OCI-LY3 (cell line): ENCODE measurements around the gene B4GALNT1.
A peak's percentile ranks its signal among the peaks of the same experiment; 100 is the strongest.

Experiments
- H2AFZ ChIP-seq: fragments of 200-600, 300-600 bp; shearing (Covaris generic); 2 replicates; pipeline ENCODE4 v1.6.0; 2014; ENCODE audit warnings: antibody characterized with exemption, low read depth, low read length
- H3K27ac ChIP-seq: fragments of 200-600, 300-600 bp; sonication (generic); 2 replicates; pipeline ENCODE4 v1.5.1; 2014; ENCODE audit warnings: mild to moderate bottlenecking, low read length, moderate library complexity, mixed read lengths
- H3K27me3 ChIP-seq: fragments of 200-600, 300-600 bp; sonication (generic); 2 replicates; pipeline ENCODE4 v1.6.1; 2014; ENCODE audit warnings: low read depth, low read length, mixed read lengths
- H3K36me3 ChIP-seq: fragments of 200-600, 300-600 bp; sonication (generic); replicated peaks from 2 replicates; pipeline ENCODE3; 2014; ENCODE audit warnings: low read depth, low read length, mixed read lengths
- H3K4me1 ChIP-seq: fragments of 300-600, 200-600 bp; sonication (generic); 2 replicates; pipeline ENCODE4 v1.6.1; 2014; ENCODE audit warnings: low read length, mixed read lengths
- H3K4me2 ChIP-seq: fragments of 200-600, 300-600 bp; sonication (generic); 2 replicates; pipeline ENCODE4 v1.6.1; 2014; ENCODE audit warnings: low read length, mixed read lengths
- H3K4me3 ChIP-seq: fragments of 300-600, 200-600 bp; sonication (generic); 2 replicates; pipeline ENCODE4 v1.5.1; 2014; ENCODE audit warnings: antibody characterized with exemption, mild to moderate bottlenecking, low read length, moderate library complexity
- H3K79me2 ChIP-seq: fragments of 300-600, 200-600 bp; shearing (Covaris generic); 2 replicates; pipeline ENCODE4 v1.6.1; 2014; ENCODE audit warnings: mild to moderate bottlenecking, low read length, mixed read lengths
- H3K9ac ChIP-seq: fragments of 300-600, 200-600 bp; shearing (Covaris generic); 2 replicates; pipeline ENCODE4 v1.6.0; 2014; ENCODE audit warnings: mild to moderate bottlenecking, low read length, moderate library complexity
- H3K9me3 ChIP-seq: fragments of 200-600, 300-600 bp; shearing (Covaris generic); 2 replicates; pipeline ENCODE4 v1.6.1; 2014; ENCODE audit warnings: low read length, mixed read lengths; ENCODE audit not compliant: insufficient read depth
- H4K20me1 ChIP-seq: fragments of 200-600, 300-600 bp; sonication (generic); 2 replicates; pipeline ENCODE4 v1.6.1; 2016; ENCODE audit warnings: low read length, mixed read lengths; ENCODE audit not compliant: insufficient read depth
- EZH2phosphoT487 ChIP-seq: fragments of 200-600 bp; shearing (Covaris generic); IDR thresholded peaks from 2 replicates; pipeline ENCODE4 v1.6.1; 2018; ENCODE audit warnings: antibody characterized with exemption, mixed run types, low read depth
- TF ChIP-seq, protein P1 (sequence below): fragments of 200-600, 300-600 bp; sonication (generic); IDR thresholded peaks from 2 replicates; pipeline ENCODE4 v1.5.1; 2014; ENCODE audit warnings: antibody characterized with exemption, low read length, low read depth

Gene B4GALNT1

DNA sequence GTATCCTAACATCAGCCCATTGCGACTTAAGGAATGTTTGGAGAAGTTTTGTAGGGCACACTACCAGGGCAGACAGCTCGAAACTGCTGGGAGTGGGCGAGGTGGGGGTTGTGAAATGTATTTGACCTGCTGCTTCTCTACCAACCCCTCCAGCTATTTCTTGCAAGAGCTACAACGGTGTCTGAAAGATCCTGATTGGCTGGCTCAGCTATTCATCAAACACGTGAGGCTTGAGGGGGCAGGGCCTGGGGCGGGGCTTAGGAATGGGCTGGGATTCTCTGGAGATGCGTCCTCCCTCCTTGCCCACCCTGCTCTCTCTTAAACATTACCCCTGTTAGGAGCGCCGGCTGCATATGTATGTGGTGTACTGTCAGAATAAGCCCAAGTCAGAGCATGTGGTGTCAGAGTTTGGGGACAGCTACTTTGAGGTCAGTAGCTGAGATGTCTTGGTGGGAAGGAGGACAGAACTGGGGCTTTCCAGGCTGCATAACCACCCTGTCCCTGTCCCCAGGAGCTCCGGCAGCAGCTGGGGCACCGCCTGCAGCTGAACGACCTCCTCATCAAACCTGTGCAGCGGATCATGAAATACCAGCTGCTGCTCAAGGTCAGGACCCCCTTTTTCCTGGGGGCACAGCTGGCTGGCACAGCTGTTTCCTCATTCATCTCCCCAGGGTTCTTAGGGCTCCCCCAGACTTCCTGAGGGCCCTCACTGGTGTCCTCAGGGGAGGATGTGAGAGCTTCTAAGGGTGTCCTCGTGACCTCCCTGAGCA is 18.6 kb downstream of the B4GALNT1 start:
- Histone ChIP-seq H2AFZ (no peak overlapping the region), H4K20me1 (no peaks in the 10 kb centered on the region), H3K9ac (no peak overlapping the region), H3K4me3 (peak overlapping the region; percentile 26), H3K4me1 (peaks cover 28% of the 10 kb centered on the region), H3K79me2 (no peaks in the 10 kb centered on the region), H3K9me3 (no peaks in the 10 kb centered on the region), H3K36me3 (peaks cover 4% of the 10 kb centered on the region), H3K27ac (peak overlapping the region; percentile 30; the same call in 1 of the 2 replicates), H3K4me2 (peak overlapping the region; percentile 56), H3K27me3 (no peaks in the 10 kb centered on the region)
- TF ChIP-seq, protein P1, sequence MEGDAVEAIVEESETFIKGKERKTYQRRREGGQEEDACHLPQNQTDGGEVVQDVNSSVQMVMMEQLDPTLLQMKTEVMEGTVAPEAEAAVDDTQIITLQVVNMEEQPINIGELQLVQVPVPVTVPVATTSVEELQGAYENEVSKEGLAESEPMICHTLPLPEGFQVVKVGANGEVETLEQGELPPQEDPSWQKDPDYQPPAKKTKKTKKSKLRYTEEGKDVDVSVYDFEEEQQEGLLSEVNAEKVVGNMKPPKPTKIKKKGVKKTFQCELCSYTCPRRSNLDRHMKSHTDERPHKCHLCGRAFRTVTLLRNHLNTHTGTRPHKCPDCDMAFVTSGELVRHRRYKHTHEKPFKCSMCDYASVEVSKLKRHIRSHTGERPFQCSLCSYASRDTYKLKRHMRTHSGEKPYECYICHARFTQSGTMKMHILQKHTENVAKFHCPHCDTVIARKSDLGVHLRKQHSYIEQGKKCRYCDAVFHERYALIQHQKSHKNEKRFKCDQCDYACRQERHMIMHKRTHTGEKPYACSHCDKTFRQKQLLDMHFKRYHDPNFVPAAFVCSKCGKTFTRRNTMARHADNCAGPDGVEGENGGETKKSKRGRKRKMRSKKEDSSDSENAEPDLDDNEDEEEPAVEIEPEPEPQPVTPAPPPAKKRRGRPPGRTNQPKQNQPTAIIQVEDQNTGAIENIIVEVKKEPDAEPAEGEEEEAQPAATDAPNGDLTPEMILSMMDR: no peak
- TF ChIP-seq EZH2phosphoT487: no peak

DNA sequence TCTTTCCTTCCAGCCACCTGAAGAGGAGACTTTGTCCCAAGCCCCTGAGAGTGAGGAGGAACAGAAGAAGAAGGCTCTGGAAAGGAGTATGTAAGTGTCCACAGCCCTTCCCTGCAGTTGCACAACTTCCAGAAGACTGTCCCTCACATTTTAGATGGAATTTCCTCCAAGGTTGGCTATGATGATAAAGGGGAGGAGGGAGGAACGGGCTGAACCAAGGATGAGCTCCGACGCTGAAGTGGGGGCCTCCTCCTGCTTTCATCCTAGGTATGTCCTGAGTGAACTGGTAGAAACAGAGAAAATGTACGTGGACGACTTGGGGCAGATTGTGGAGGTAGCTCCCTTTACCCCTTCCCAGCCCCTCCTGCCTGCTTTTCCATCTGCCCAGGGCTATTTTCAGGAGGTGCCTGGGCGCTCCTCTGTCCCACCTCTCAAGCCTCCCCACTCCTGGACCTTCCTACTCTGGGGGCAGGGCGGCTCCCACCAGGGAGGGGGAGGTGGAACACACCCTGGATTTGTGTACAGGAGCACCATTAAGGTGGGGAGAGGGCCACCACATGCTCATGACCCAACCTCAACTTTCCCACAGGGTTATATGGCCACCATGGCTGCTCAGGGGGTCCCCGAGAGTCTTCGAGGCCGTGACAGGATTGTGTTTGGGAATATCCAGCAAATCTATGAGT is 19.4 kb downstream of the B4GALNT1 start:
- H3K9ac ChIP-seq: no peak overlapping the region
- no peaks in the 10 kb centered on the region for H3K79me2 ChIP-seq
- peaks cover 8% of the 10 kb centered on the region for H3K36me3 ChIP-seq
- peak overlapping the region; percentile 56 for H3K4me2 ChIP-seq
- H3K27me3 ChIP-seq: no peaks in the 10 kb centered on the region
- no peak overlapping the region for H3K27ac ChIP-seq
- H3K9me3 ChIP-seq: no peaks in the 10 kb centered on the region
- no peaks in the 10 kb centered on the region for H4K20me1 ChIP-seq
- H3K4me1 ChIP-seq: peaks cover 28% of the 10 kb centered on the region
- peak overlapping the region; percentile 26 for H3K4me3 ChIP-seq
- H2AFZ ChIP-seq: no peak overlapping the region
- TF ChIP-seq, protein P1: no peak
- TF ChIP-seq EZH2phosphoT487: no peak

DNA sequence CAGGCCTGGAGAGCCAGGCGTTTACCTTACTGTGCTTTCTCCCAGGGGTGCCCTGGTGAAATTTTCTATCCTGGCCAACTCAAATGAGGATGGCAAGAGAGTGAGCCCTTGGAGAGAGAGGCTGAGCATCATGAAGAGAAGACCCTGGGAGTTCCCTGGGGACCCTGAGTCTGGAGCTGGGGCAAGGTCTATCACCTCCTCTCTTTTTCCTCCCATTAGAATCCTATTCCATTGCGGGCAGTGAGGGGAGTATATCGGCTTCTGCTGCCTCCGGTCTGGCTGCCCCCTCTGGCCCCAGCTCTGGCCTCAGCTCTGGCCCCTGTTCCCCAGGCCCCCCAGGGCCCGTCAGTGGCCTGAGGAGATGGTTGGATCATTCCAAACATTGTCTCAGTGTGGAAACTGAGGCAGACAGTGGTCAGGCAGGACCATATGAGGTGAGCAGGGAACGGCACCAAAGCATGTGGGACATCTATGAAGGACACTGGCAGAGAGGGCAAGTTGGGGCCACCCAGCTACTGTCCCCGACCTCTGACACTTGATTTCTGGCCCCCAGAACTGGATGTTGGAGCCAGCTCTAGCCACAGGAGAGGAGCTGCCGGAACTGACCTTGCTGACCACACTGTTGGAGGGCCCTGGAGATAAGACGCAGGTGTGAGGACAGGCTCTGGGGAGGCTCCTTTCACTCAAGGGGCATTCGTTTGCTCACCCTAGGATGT is 20.1 kb downstream of the B4GALNT1 start:
- Histone ChIP-seq H2AFZ (no peak overlapping the region), H3K9ac (no peak overlapping the region), H3K79me2 (no peaks in the 10 kb centered on the region), H3K9me3 (no peaks in the 10 kb centered on the region), H3K27me3 (no peaks in the 10 kb centered on the region), H3K4me3 (no peak overlapping the region), H3K27ac (no peak overlapping the region), H3K4me1 (peaks cover 28% of the 10 kb centered on the region), H4K20me1 (no peaks in the 10 kb centered on the region), H3K4me2 (no peak overlapping the region), H3K36me3 (peaks cover 8% of the 10 kb centered on the region)
- TF ChIP-seq EZH2phosphoT487: no peak
- TF ChIP-seq, protein P1: no peak
